NCI-H2196 (cell line): ENCODE results near the gene ACSBG1.

ENCODE experiments used
- DNase-seq: peaks from one replicate; lab custom pipeline; 2025; ENCODE audit not compliant: unreplicated experiment; lab: John Stamatoyannopoulos, UW

The ACSBG1 gene

GRCh38 chr15:78133801-78134200, 100.6 kb downstream of the ACSBG1 start:
- DNase-seq = no peak

GRCh38 chr15:78131295-78132061, 102.9 kb downstream of the ACSBG1 start, which contains the start of gene CIB2:
TSS of gene CIB2 (minus strand) at chr15:78131445. CDS start at chr15:78131215, 230 bp downstream.
- peak; percentile 54 for DNase-seq

DNA sequence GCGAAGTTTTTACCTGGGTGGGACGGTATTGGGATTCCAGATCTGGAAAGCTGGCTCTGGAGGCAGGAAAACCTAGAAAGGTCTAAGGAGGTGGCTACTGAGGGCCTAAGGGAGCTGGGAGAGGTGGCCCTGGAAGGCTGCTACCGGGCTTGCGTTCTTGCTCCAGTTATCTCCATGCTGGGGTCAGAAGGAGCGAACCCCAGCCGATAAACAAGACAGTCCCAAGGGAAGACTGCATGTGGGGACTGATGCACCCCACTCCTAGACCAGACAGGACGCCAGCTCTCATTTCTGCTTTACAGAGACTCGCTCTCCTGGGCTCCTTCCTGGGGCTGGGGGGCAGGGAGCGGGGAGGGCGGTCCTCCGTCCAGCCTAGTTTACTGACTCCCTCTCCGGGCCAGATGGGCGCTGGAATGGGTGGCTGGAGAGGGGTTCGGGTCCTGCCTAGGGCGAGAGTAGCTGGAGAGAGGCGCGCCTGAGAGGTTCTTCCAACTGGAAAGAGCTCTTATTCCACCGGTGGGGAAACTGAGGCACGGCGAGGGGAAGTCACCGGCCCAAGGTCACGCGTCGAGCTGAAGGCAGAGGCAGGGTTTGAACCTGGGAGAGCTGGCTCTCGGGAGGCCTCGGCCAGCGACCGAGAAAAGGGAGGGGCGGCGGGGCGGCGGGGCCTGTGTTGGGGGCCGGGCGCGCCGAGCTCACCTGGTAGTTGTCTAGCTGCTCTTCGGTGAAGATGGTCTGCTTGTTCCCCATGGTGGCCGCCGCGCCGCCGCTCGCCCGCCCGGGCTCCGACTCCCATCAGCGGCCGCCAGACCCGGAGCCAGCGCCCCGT, 103.7 kb downstream of the ACSBG1 start:
- peak; percentile 13 for DNase-seq

GRCh38 chr15:78129751-78130287, 104.5 kb downstream of the ACSBG1 start:
- no peak for DNase-seq

GRCh38 chr15:78129077-78129750, 105.2 kb downstream of the ACSBG1 start:
- DNase-seq = peak; percentile 48

- peak; percentile 3 for DNase-seq
Measured at GRCh38 chr15:78127882-78128281, 106.5 kb downstream of the ACSBG1 start.

GRCh38 chr15:78125267-78125666, 109.1 kb downstream of the ACSBG1 start:
- no peak for DNase-seq

DNA sequence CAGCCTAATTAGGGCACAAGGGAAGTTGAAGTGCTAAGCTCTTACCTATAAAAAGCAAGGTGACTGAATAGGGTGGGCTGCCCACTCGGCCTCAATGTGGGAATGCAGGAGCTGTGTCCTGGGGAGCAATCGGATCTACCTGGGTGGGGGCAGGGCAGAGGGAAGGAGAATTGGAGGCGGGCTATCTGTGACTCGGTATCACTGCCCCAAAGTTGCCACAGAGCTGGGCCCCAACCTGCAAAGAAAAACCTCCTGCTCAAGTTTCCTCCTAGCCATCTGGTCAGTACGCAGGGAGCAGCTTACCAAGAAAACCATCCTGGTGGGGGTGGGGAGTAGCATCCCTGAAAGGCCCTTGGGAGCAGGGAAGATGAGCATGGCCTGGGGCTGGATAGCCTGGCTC, 113.8 kb downstream of the ACSBG1 start:
- DNase-seq = no peak
